H1 (cell line): ENCODE results near the gene GMFB. TPM values are rescaled to one million over a fixed set of nuclear protein-coding genes. Genes with fewer than 3 reads are reported as not detected.

Experiments used
- CTCF ChIA-PET: fragments of 300-600 bp; sonication (Branson Sonifier 250); formaldehyde crosslinking; loops from one replicate; lab custom pipeline; 2021; ENCODE audit not compliant: partially characterized antibody; lab: Charles Lee
- POLR2A ChIA-PET: fragments of 300-600 bp; sonication (Branson Sonifier 250); formaldehyde crosslinking; loops from one replicate; lab custom pipeline; 2021; ENCODE audit warnings: inconsistent platforms; ENCODE audit not compliant: partially characterized antibody; lab: Charles Lee
- DNase-seq, 2 experiments: peaks; one replicate each; pipeline versions ENCODE4 v3.0.0 to v3.0.0-alpha.2; 2010 to 2022; ENCODE audit warnings: low spot score in 2 of 2, low read depth in 1 of 2, mixed read lengths in 1 of 2
- FAIRE-seq: peaks from 2 replicates; lab custom pipeline; 2011; peaks lifted over from hg19 to GRCh38; lab: Jason Lieb, UNC
- H2AFZ ChIP-seq: 2 replicates; pipeline ENCODE4 v1.8.1; 2012; ENCODE audit warnings: low read length, inconsistent platforms
- H2AK5ac ChIP-seq: 2 replicates; pipeline ENCODE4 v1.6.1; 2013; ENCODE audit warnings: low read depth, low read length
- H2BK120ac ChIP-seq: replicated peaks from 2 replicates; pipeline ENCODE3; 2013; ENCODE audit warnings: low read depth, low read length, inconsistent platforms
- H2BK12ac ChIP-seq: 2 replicates; pipeline ENCODE4 v1.6.1; 2013; ENCODE audit warnings: low read depth, low read length
- H2BK15ac ChIP-seq: 2 replicates; pipeline ENCODE4 v1.6.1; 2013; ENCODE audit warnings: low read length
- H2BK20ac ChIP-seq: 2 replicates; pipeline ENCODE4 v1.6.1; 2013; ENCODE audit warnings: low read length
- H2BK5ac ChIP-seq: 2 replicates; pipeline ENCODE4 v1.6.1; 2013; ENCODE audit warnings: low read depth, low read length
- H3K14ac ChIP-seq: 2 replicates; pipeline ENCODE4 v1.6.1; 2013; ENCODE audit warnings: inconsistent platforms; ENCODE audit not compliant: insufficient read length
- H3K18ac ChIP-seq: 2 replicates; pipeline ENCODE4 v1.6.1; 2013; ENCODE audit warnings: low read length; ENCODE audit errors: extremely low read depth
- H3K23ac ChIP-seq: 2 replicates; pipeline ENCODE4 v1.6.1; 2013; ENCODE audit warnings: inconsistent platforms; ENCODE audit not compliant: insufficient read length
- H3K23me2 ChIP-seq: 2 replicates; pipeline ENCODE4 v1.6.1; 2013; ENCODE audit warnings: low read depth, low read length
- H3K27ac ChIP-seq: 2 replicates; pipeline ENCODE4 v1.6.1; 2011; ENCODE audit warnings: low read depth, low read length, inconsistent platforms
- H3K27me3 ChIP-seq, 4 experiments: replicated peaks in 1 of 4; 1 replicate in 1 of 4; 2 replicates in 3 of 4; pipeline versions ENCODE4 v1.6.1 to v1.8.1; 2011 to 2013; ENCODE audit warnings: low read length in 3 of 4, mild to moderate bottlenecking in 3 of 4, inconsistent platforms in 2 of 4, mixed read lengths in 2 of 4, moderate library complexity in 1 of 4; ENCODE audit not compliant: control insufficient read depth in 3 of 4, insufficient read depth in 3 of 4; ENCODE audit errors: extremely low read depth in 1 of 4
- H3K36me3 ChIP-seq, 4 experiments: 2 replicates each; pipeline versions ENCODE4 v1.6.1 to v1.8.1; 2011 to 2013; ENCODE audit warnings: mild to moderate bottlenecking in 4 of 4, low read length in 3 of 4, moderate library complexity in 2 of 4, control low read depth in 1 of 4, inconsistent platforms in 1 of 4; ENCODE audit not compliant: insufficient read depth in 4 of 4, control insufficient read depth in 2 of 4
- H3K4ac ChIP-seq: replicated peaks from 2 replicates; pipeline ENCODE3; 2013; ENCODE audit warnings: low read length, low read depth, mixed read lengths, inconsistent platforms; ENCODE audit not compliant: insufficient read length
- H3K4me1 ChIP-seq, 4 experiments: replicated peaks in 1 of 4; 1 replicate in 1 of 4; 2 replicates in 3 of 4; pipeline versions ENCODE4 v1.6.1 to v1.8.1; 2011 to 2013; ENCODE audit warnings: low read length in 3 of 4, inconsistent platforms in 2 of 4, mixed read lengths in 1 of 4; ENCODE audit not compliant: insufficient read depth in 4 of 4, control insufficient read depth in 3 of 4
- H3K4me2 ChIP-seq, 2 experiments: 2 replicates each; pipeline versions ENCODE4 v1.6.1 to v1.8.1; 2011 to 2013; ENCODE audit warnings: low read depth in 2 of 2, low read length in 2 of 2, control low read depth in 1 of 2, inconsistent platforms in 1 of 2, mild to moderate bottlenecking in 1 of 2; ENCODE audit not compliant: insufficient read depth in 1 of 2
- H3K4me3 ChIP-seq, 4 experiments: fragments of 200-600, 300-600 bp in 1 of 4; sonication (generic), shearing (Covaris generic), sonication (Bioruptor Twin) in 1 of 4; 2 replicates each; pipeline versions ENCODE4 v1.5.1 to v1.8.1; 2011 to 2016; ENCODE audit warnings: low read length in 4 of 4, low read depth in 3 of 4, control low read depth in 2 of 4, inconsistent platforms in 2 of 4, mild to moderate bottlenecking in 2 of 4, mixed read lengths in 1 of 4, moderate library complexity in 1 of 4; ENCODE audit not compliant: insufficient read depth in 2 of 4; ENCODE audit errors: extremely low read depth in 1 of 4
- H3K56ac ChIP-seq: replicated peaks from 2 replicates; pipeline ENCODE3; 2013; ENCODE audit warnings: low read depth, mild to moderate bottlenecking, mixed read lengths, low read length, inconsistent platforms; ENCODE audit not compliant: insufficient read length
- H3K79me1 ChIP-seq: 2 replicates; pipeline ENCODE4 v1.6.1; 2013; ENCODE audit warnings: low read depth, low read length, control low read depth
- H3K79me2 ChIP-seq, 2 experiments: 2 replicates each; pipeline versions ENCODE4 v1.6.1 to v1.8.1; 2012 to 2013; ENCODE audit warnings: low read length in 2 of 2, mild to moderate bottlenecking in 2 of 2, inconsistent platforms in 1 of 2; ENCODE audit not compliant: insufficient read depth in 2 of 2, control insufficient read depth in 1 of 2
- H3K9ac ChIP-seq, 4 experiments: replicated peaks in 1 of 4; 1 replicate in 1 of 4; 2 replicates in 3 of 4; pipeline versions ENCODE4 v1.6.1 to v1.8.1; 2011 to 2013; ENCODE audit warnings: low read depth in 3 of 4, low read length in 3 of 4, control low read depth in 2 of 4, mild to moderate bottlenecking in 2 of 4, moderate library complexity in 2 of 4, inconsistent platforms in 1 of 4; ENCODE audit errors: extremely low read depth in 1 of 4
- H3K9me3 ChIP-seq, 2 experiments: 2 replicates each; pipeline versions ENCODE4 v1.6.1 to v1.8.1; 2012 to 2013; ENCODE audit warnings: mild to moderate bottlenecking in 2 of 2, moderate library complexity in 2 of 2, control low read depth in 1 of 2, inconsistent platforms in 1 of 2, low read depth in 1 of 2, low read length in 1 of 2, mixed read lengths in 1 of 2; ENCODE audit not compliant: insufficient read depth in 2 of 2
- H4K20me1 ChIP-seq, 2 experiments: replicated peaks in 1 of 2; 2 replicates each; pipeline versions ENCODE3 to v1.8.1; 2011 to 2013; ENCODE audit warnings: inconsistent platforms in 2 of 2, low read length in 2 of 2, mild to moderate bottlenecking in 1 of 2; ENCODE audit not compliant: insufficient read depth in 2 of 2, control insufficient read depth in 1 of 2
- H4K5ac ChIP-seq: 2 replicates; pipeline ENCODE4 v1.6.1; 2013; ENCODE audit warnings: low read length, low read depth, mixed read lengths, inconsistent platforms; ENCODE audit not compliant: insufficient read length
- H4K8ac ChIP-seq: 2 replicates; pipeline ENCODE4 v1.8.0; 2013; ENCODE audit warnings: mild to moderate bottlenecking, moderate library complexity, low read length, inconsistent platforms; ENCODE audit not compliant: insufficient read depth; ENCODE audit errors: extremely low read depth
- H4K91ac ChIP-seq: replicated peaks from 2 replicates; pipeline ENCODE3; 2013; ENCODE audit warnings: low read length, mixed read lengths, inconsistent platforms; ENCODE audit not compliant: insufficient read length
- E2F6 ChIP-seq: IDR thresholded peaks from 2 replicates; pipeline ENCODE4 v1.6.1; 2012; ENCODE audit warnings: inconsistent platforms
- MAX ChIP-seq: IDR thresholded peaks from 2 replicates; pipeline ENCODE4 v1.6.1; 2012; ENCODE audit warnings: inconsistent platforms
- NANOG ChIP-seq: IDR thresholded peaks from 2 replicates; pipeline ENCODE4 v1.6.1; 2011; ENCODE audit warnings: low read length, low read depth, mild to moderate bottlenecking, inconsistent platforms; ENCODE audit not compliant: insufficient read depth, poor library complexity, severe bottlenecking
- TBP ChIP-seq: IDR thresholded peaks from 2 replicates; pipeline ENCODE4 v1.6.1; 2011; ENCODE audit warnings: low read depth, low read length, improper control_type of control experiment
- WGBS, 2 experiments: shearing (Covaris generic) in 1 of 2; methylation state at CpG; one replicate each; pipeline versions ENCODE4 v1.1.6 to v1.1.7; 2013 to 2015; ENCODE audit warnings: low lambda C conversion rate in 2 of 2, mixed read lengths in 2 of 2, inconsistent platforms in 1 of 2, low coverage in 1 of 2, missing lambda C conversion rate in 1 of 2; ENCODE audit not compliant: insufficient replicate concordance in 2 of 2, insufficient coverage in 1 of 2, insufficient read length in 1 of 2; ENCODE audit errors: extremely low coverage in 1 of 2, missing lambda C conversion rate in 1 of 2; 5-methylcytosine and 5-hydroxymethylcytosine counted together
- polyA plus RNA-seq, 7 experiments: library from polyadenylated mRNA; depleted of rRNA in 3 of 7; stranded (reverse) in 5 of 7; unstranded in 2 of 7; fragments of >200 nt in 5 of 7; fragments of 200-250 nt in 2 of 7; gene quantifications; 1 replicate in 5 of 7; 2 replicates in 1 of 7; 4 replicates in 1 of 7; pipeline versions ENCODE4 v1.2.1 to v1.2.3, GENCODE V29; 2011 to 2013; ENCODE audit warnings: missing spikeins in 2 of 7, mixed read lengths in 2 of 7
- total RNA-seq: library from RNA; stranded (reverse); fragmentation: NEBNext Ultra II Directional; extraction: Animal tissue kit (Norgen Biotek cat#: 25700); gene quantifications from 2 replicates; pipeline ENCODE4 v1.2.1, GENCODE V29; 2021

GMFB gene
- total and polyA plus RNA-seq, 2 of the 8 experiments (the other 6 are each of a cell fraction or from before 2014, with no cell fraction given), result 17.9 to 77.3 TPM

- H3K36me3 ChIP-seq, result peaks cover 8 to 57% (median 27%) of the 10 kb centered on the region in 4 experiments; a peak in 7 of 8 replicates
- DNase-seq, result no peak
- H3K23ac ChIP-seq, result no peak overlapping the region
- no peak overlapping the region for H2AFZ ChIP-seq
- no peak overlapping the region for H4K91ac ChIP-seq
- no peak overlapping the region for H3K4ac ChIP-seq
- no peaks in the 10 kb centered on the region for H3K9me3 ChIP-seq
- H3K56ac ChIP-seq, result no peak overlapping the region
- no peaks in the 10 kb centered on the region for H3K4me1 ChIP-seq
- H3K23me2 ChIP-seq, result no peaks in the 10 kb centered on the region
- no peak overlapping the region for H4K5ac ChIP-seq
- H4K20me1 ChIP-seq, result peaks cover 2 to 5% of the 10 kb centered on the region in 2 experiments
- WGBS, 2 experiments, result 94% methylated on average over 3 of the region's 3 CpGs; no CpG with 5 or more reads in 1 of the 2 experiments
- no peak overlapping the region for H2AK5ac ChIP-seq
- no peak overlapping the region for H3K14ac ChIP-seq
- peaks cover 2 to 26% of the 10 kb centered on the region in 2 experiments; a peak in 3 of 4 replicates for H3K79me2 ChIP-seq
- CTCF ChIA-PET, result interaction anchor here (1.3 to 2.4 kb wide), 3 partner anchors 9 to 62 kb away, joined by 4 to 5 read pairs (median 5); no protein-coding TSS in a partner anchor
- H3K4me3 ChIP-seq, result no peak overlapping the region
- H2BK5ac ChIP-seq, result no peak overlapping the region
- H2BK120ac ChIP-seq, result no peak overlapping the region
- H2BK15ac ChIP-seq, result no peak overlapping the region
- no peak overlapping the region for H3K4me2 ChIP-seq
- no peak overlapping the region for H2BK20ac ChIP-seq
- H4K8ac ChIP-seq, result no peak overlapping the region
- peaks cover 2% of the 10 kb centered on the region; the same call in 1 of the 2 replicates for H3K79me1 ChIP-seq
- TF ChIP-seq MAX, result no peak
- no peak for TF ChIP-seq NANOG
- TF ChIP-seq E2F6, result no peak
- TF ChIP-seq TBP, result no peak
- TF ChIP-seq, all 59 proteins: peak for 0
- Histone ChIP-seq H3K18ac (no peak overlapping the region), H2BK12ac (no peak overlapping the region), H3K27me3 (no peaks in the 10 kb centered on the region), H3K9ac (no peak overlapping the region), H3K27ac (no peak overlapping the region)
- POLR2A ChIA-PET, result interaction anchor here (0.6 kb wide), 1 partner anchor 31 kb away, joined by 3 read pairs; the partner anchor contains the start of gene CDKN3
- FAIRE-seq, result no peak
Observed at GRCh38 chr14:54427871-54428270, 60.9 kb downstream of the GMFB start.
